ENCODE measurements around the gene METTL2B. TPM values are rescaled to one million over a fixed set of nuclear protein-coding genes. Genes with fewer than 3 reads are reported as not detected.
A peak's percentile ranks its signal among the peaks of the same experiment; 100 is the strongest.
"Not testable (repeated sequence)": the region's sequence is repeated elsewhere in the genome, so short reads cannot be mapped to it uniquely, and the experiment has no call there.

METTL2B gene
- total RNA-seq (21.6 and 22.7 TPM in 2 replicates), polyA plus RNA-seq (8.9 and 11.5 TPM in 2 replicates), polyA minus RNA-seq (10.2 and 16.0 TPM in 2 replicates)
- 23.0 TPM for total RNA-seq (2013)

- peak within 1 kb of the TSS; percentile 38 to 76 (median 72) for H3K4me3 ChIP-seq (ENCODE audit: control extremely low read depth in 1 of 5, extremely low read depth in 1 of 5, insufficient read depth in 1 of 5, low read depth in 2 of 5, low read length in 4 of 5)
- CTCF ChIA-PET: interaction anchor here (1.1 to 4.4 kb wide), 4 partner anchors 17 to 407 kb away, joined by 3 to 29 read pairs (median 12); no protein-coding TSS in a partner anchor
- ATAC-seq (ENCODE audit: low read depth) (peak; percentile 94), DNase-seq (peak; percentile 91)
- TF ChIP-seq CTCF (IDR thresholded peaks at IDR 0.05): peak; percentile 52
- WGBS (ENCODE audit: insufficient coverage): 2% methylated on average over 59 of the region's 62 CpGs
- peak within 1 kb of the TSS; percentile 60 for H3K4me2 ChIP-seq (replicated peaks; ENCODE audit: low read depth, low read length, poor library complexity, severe bottlenecking)
- H3K27me3 ChIP-seq (replicated peaks in 1 of 4; ENCODE audit: control extremely low read depth in 1 of 4, control insufficient read depth in 3 of 4, insufficient read depth in 4 of 4, low read length in 3 of 4); H4K20me1 ChIP-seq (ENCODE audit: control insufficient read depth, insufficient read depth, low read length, poor library complexity, severe bottlenecking); H3K9me3 ChIP-seq (ENCODE audit: control extremely low read depth in 1 of 3, control insufficient read depth in 2 of 3, insufficient read depth in 1 of 3, low read length in 2 of 3); H3K27me3 Mint-ChIP-seq; POLR2A ChIA-PET; H3K9me3 Mint-ChIP-seq (ENCODE audit: insufficient read depth): not testable (repeated sequence)
- peak within 1 kb of the TSS; percentile 99 for H3K4me3 Mint-ChIP-seq
- intact Hi-C loops (cut with micrococcal nuclease): loop anchor here (1.0 to 5.0 kb wide), 4 partner anchors 49 to 261 kb away; partner anchors contain the start of genes CALU and RBM28
- H3K79me2 ChIP-seq (ENCODE audit: control insufficient read depth, insufficient read depth, low read length): peaks cover 17% of the 10 kb centered on the region
- peak within 1 kb of the TSS; percentile 78 for H3K9ac ChIP-seq (ENCODE audit: low read length)
- peaks cover 0 to 18% of the 10 kb centered on the region in 2 experiments for H3K36me3 ChIP-seq (replicated peaks in 1 of 2; ENCODE audit: control extremely low read depth in 1 of 2, control insufficient read depth in 1 of 2, extremely low read depth in 1 of 2, insufficient read depth in 2 of 2, low read length in 1 of 2)
- H2AFZ ChIP-seq (ENCODE audit: insufficient read depth, low read depth, low read length, poor library complexity, severe bottlenecking): peak within 1 kb of the TSS; percentile 77
- H3K27ac Mint-ChIP-seq: peak within 1 kb of the TSS; percentile 95
- peaks cover 23% of the 10 kb centered on the region for H3K4me1 Mint-ChIP-seq
- H3K27ac ChIP-seq (ENCODE audit: low read length in 2 of 2): peak within 1 kb of the TSS; percentile 76 to 82
- peaks cover 8 to 11% of the 10 kb centered on the region in 2 donors for H3K4me1 ChIP-seq (ENCODE audit: control insufficient read depth in 2 of 2, insufficient read depth in 2 of 2, low read length in 2 of 2)
Measured at GRCh38 chr7:128476402-128477335, at the start of gene METTL2B. TSS of gene METTL2B (plus strand) at chr7:128476748. CDS start at chr7:128476766, 18 bp downstream.

Measured in B cell (primary cell).